ENCODE results near the gene SAP30L. TPM values are rescaled to one million over a fixed set of nuclear protein-coding genes. Genes with fewer than 3 reads are reported as not detected.

Gene SAP30L
- total RNA-seq, 1 donor from 2014 or later, result 37.7 TPM

- Mint-ChIP-seq H3K4me1 (ENCODE audit: low read depth) (peaks cover 20% of the 10 kb centered on the region), H3K4me3 (ENCODE audit: low read depth) (no peak overlapping the region), H3K36me3 (ENCODE audit: insufficient read depth) (peaks cover 14% of the 10 kb centered on the region), H3K9me3 (ENCODE audit: low read depth) (no peaks in the 10 kb centered on the region), H3K27me3 (no peaks in the 10 kb centered on the region), H3K27ac (no peak overlapping the region)
- no peak for DNase-seq (ENCODE audit: low spot score, unreplicated experiment)
- TF ChIP-seq CTCF (IDR thresholded peaks at IDR 0.05; ENCODE audit: unreplicated experiment), result no peak
These were observed 4.0 kb downstream of the SAP30L start for GRCh38 chr5:154449786-154450185.

GRCh38 chr5:154451957-154452356, 6.2 kb downstream of the SAP30L start:
- Mint-ChIP-seq H3K9me3 (ENCODE audit: low read depth) (no peaks in the 10 kb centered on the region), H3K4me1 (ENCODE audit: low read depth) (peaks cover 11% of the 10 kb centered on the region), H3K27ac (no peak overlapping the region), H3K36me3 (ENCODE audit: insufficient read depth) (peaks cover 25% of the 10 kb centered on the region), H3K27me3 (no peaks in the 10 kb centered on the region), H3K4me3 (ENCODE audit: low read depth) (no peak overlapping the region)
- DNase-seq (ENCODE audit: low spot score, unreplicated experiment), result no peak
- TF ChIP-seq CTCF (IDR thresholded peaks at IDR 0.05; ENCODE audit: unreplicated experiment), result no peak

- peaks cover 3% of the 10 kb centered on the region for H3K4me1 Mint-ChIP-seq (ENCODE audit: low read depth)
- no peaks in the 10 kb centered on the region for H3K27me3 Mint-ChIP-seq
- H3K9me3 Mint-ChIP-seq (ENCODE audit: low read depth), result no peaks in the 10 kb centered on the region
- H3K27ac Mint-ChIP-seq, result no peak overlapping the region
- H3K4me3 Mint-ChIP-seq (ENCODE audit: low read depth), result no peak overlapping the region
- no peak for TF ChIP-seq CTCF (IDR thresholded peaks at IDR 0.05; ENCODE audit: unreplicated experiment)
- peaks cover 29% of the 10 kb centered on the region for H3K36me3 Mint-ChIP-seq (ENCODE audit: insufficient read depth)
- DNase-seq (ENCODE audit: low spot score, unreplicated experiment), result no peak
These were observed 9.8 kb downstream of the SAP30L start for GRCh38 chr5:154455585-154455984.

GRCh38 chr5:154456540-154456939, 10.7 kb downstream of the SAP30L start:
- H3K4me3 Mint-ChIP-seq (ENCODE audit: low read depth), result no peak overlapping the region
- TF ChIP-seq CTCF (IDR thresholded peaks at IDR 0.05; ENCODE audit: unreplicated experiment), result no peak
- H3K9me3 Mint-ChIP-seq (ENCODE audit: low read depth), result no peaks in the 10 kb centered on the region
- peaks cover 3% of the 10 kb centered on the region for H3K4me1 Mint-ChIP-seq (ENCODE audit: low read depth)
- H3K36me3 Mint-ChIP-seq (ENCODE audit: insufficient read depth), result peaks cover 26% of the 10 kb centered on the region
- no peak for DNase-seq (ENCODE audit: low spot score, unreplicated experiment)
- no peaks in the 10 kb centered on the region for H3K27me3 Mint-ChIP-seq
- no peak overlapping the region for H3K27ac Mint-ChIP-seq

- H3K9me3 Mint-ChIP-seq (ENCODE audit: low read depth), result no peaks in the 10 kb centered on the region
- DNase-seq (ENCODE audit: low spot score, unreplicated experiment), result no peak
- no peaks in the 10 kb centered on the region for H3K4me1 Mint-ChIP-seq (ENCODE audit: low read depth)
- no peak overlapping the region for H3K4me3 Mint-ChIP-seq (ENCODE audit: low read depth)
- peaks cover 18% of the 10 kb centered on the region for H3K36me3 Mint-ChIP-seq (ENCODE audit: insufficient read depth)
- no peaks in the 10 kb centered on the region for H3K27me3 Mint-ChIP-seq
- H3K27ac Mint-ChIP-seq, result no peak overlapping the region
- no peak for TF ChIP-seq CTCF (IDR thresholded peaks at IDR 0.05; ENCODE audit: unreplicated experiment)
These were observed 13.2 kb downstream of the SAP30L start for GRCh38 chr5:154459015-154459414.
